ENCODE results near the gene ICAM5. TPM values are rescaled to one million over a fixed set of nuclear protein-coding genes. Genes with fewer than 3 reads are reported as not detected.

Gene ICAM5
- total RNA-seq, 1 experiment from 2014 or later = 1.6 TPM

DNA sequence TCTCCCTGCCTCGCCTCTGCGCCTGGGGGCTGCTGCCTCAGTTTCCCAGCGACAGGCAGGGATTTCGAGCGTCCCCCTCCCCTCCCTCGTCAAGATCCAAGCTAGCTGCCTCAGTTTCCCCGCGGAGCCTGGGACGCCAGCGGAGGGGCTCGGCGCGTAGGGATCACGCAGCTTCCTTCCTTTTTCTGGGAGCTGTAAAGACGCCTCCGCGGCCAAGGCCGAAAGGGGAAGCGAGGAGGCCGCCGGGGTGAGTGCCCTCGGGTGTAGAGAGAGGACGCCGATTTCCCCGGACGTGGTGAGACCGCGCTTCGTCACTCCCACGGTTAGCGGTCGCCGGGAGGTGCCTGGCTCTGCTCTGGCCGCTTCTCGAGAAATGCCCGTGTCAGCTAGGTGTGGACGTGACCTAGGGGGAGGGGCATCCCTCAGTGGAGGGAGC is 19.6 kb upstream of the ICAM5 start:
- Histone ChIP-seq H3K56ac (ENCODE audit: insufficient read length, low read depth, low read length) (no peak overlapping the region), H2BK120ac (ENCODE audit: low read depth, low read length, poor library complexity, severe bottlenecking) (no peak overlapping the region), H2BK12ac (ENCODE audit: insufficient read length, low read depth, low read length) (no peak overlapping the region), H3T11ph (ENCODE audit: low read length) (no peak overlapping the region), H3K23ac (ENCODE audit: insufficient read length, low read depth, low read length) (no peak overlapping the region), H2AK5ac (ENCODE audit: insufficient read length, low read length) (no peak overlapping the region), H3K23me2 (ENCODE audit: insufficient read length, low read depth, low read length, poor library complexity, severe bottlenecking) (peaks cover 6% of the 10 kb centered on the region), H3K4me1 (ENCODE audit: insufficient read depth, low read length) (no peaks in the 10 kb centered on the region), H3K27ac (ENCODE audit: insufficient read length, low read depth, low read length) (no peak overlapping the region), H4K5ac (ENCODE audit: insufficient read length, low read depth, low read length) (no peak overlapping the region), H3K9me3 (ENCODE audit: control insufficient read depth, low read depth, low read length) (no peaks in the 10 kb centered on the region), H4K91ac (ENCODE audit: insufficient read length, low read depth, low read length) (no peak overlapping the region), H2AFZ (ENCODE audit: low read length) (no peak overlapping the region), H2BK15ac (ENCODE audit: low read depth, low read length) (peak overlapping the region; percentile 13; the same call in 1 of the 2 replicates), H3K4me2 (ENCODE audit: insufficient read depth, insufficient read length, low read length) (peak overlapping the region; percentile 64), H4K20me1 (ENCODE audit: control insufficient read depth, insufficient read depth, insufficient read length) (no peaks in the 10 kb centered on the region), H3K4ac (ENCODE audit: low read depth, low read length) (no peak overlapping the region), H3K27me3 (ENCODE audit: insufficient read depth, low read length) (peaks cover 9% of the 10 kb centered on the region; the same call in 1 of the 2 replicates), H2BK20ac (ENCODE audit: low read depth, low read length, poor library complexity, severe bottlenecking) (no peak overlapping the region), H3K9ac (ENCODE audit: extremely low read depth, insufficient read length, low read length) (no peak overlapping the region), H4K8ac (replicated peaks; ENCODE audit: insufficient read length, low read depth, low read length) (no peak overlapping the region), H2BK5ac (ENCODE audit: insufficient read length, low read length) (no peak overlapping the region), H3K14ac (ENCODE audit: insufficient read depth, low read length) (no peak overlapping the region), H3K18ac (ENCODE audit: insufficient read length, low read depth, low read length) (peak overlapping the region; percentile 1), H3K79me1 (ENCODE audit: insufficient read depth, low read depth, low read length, poor library complexity, severe bottlenecking) (no peaks in the 10 kb centered on the region), H3K79me2 (ENCODE audit: insufficient read depth, low read length) (no peaks in the 10 kb centered on the region)
- peak; percentile 33 for DNase-seq
- TF ChIP-seq, protein P1, sequence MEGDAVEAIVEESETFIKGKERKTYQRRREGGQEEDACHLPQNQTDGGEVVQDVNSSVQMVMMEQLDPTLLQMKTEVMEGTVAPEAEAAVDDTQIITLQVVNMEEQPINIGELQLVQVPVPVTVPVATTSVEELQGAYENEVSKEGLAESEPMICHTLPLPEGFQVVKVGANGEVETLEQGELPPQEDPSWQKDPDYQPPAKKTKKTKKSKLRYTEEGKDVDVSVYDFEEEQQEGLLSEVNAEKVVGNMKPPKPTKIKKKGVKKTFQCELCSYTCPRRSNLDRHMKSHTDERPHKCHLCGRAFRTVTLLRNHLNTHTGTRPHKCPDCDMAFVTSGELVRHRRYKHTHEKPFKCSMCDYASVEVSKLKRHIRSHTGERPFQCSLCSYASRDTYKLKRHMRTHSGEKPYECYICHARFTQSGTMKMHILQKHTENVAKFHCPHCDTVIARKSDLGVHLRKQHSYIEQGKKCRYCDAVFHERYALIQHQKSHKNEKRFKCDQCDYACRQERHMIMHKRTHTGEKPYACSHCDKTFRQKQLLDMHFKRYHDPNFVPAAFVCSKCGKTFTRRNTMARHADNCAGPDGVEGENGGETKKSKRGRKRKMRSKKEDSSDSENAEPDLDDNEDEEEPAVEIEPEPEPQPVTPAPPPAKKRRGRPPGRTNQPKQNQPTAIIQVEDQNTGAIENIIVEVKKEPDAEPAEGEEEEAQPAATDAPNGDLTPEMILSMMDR (conservative IDR thresholded peaks at IDR 0.05) = no peak
- H3K4me3 Mint-ChIP-seq = peak overlapping the region; percentile 52 to 74
- no peaks in the 10 kb centered on the region for H3K9me3 Mint-ChIP-seq
- H3K4me1 Mint-ChIP-seq = 0 out of 4 replicates have a peak, but pooled peaks cover 0 to 6% of the 10 kb centered on the region in 2 experiments
- H3K27ac Mint-ChIP-seq = no peak overlapping the region
- no peaks in the 10 kb centered on the region; a peak in 1 of 7 replicates for H3K36me3 Mint-ChIP-seq (ENCODE audit: insufficient read depth in 1 of 3, low read depth in 3 of 3)
- WGBS (ENCODE audit: extremely low coverage, insufficient read length, low lambda C conversion rate) = no CpG with 5 or more reads among the region's 37 CpGs
- peaks cover 74% of the 10 kb centered on the region for H3K27me3 Mint-ChIP-seq (ENCODE audit: low read depth)
